ENCODE results near the gene MTPN.
A peak's percentile ranks its signal among the peaks of the same experiment; 100 is the strongest.

The MTPN gene

GRCh38 chr7:135950972-135951371, 26.2 kb downstream of the MTPN start:
- DNase-seq = no peak

GRCh38 chr7:135950429-135950828, 26.7 kb downstream of the MTPN start:
- DNase-seq = no peak

- no peak for DNase-seq
Measured at GRCh38 chr7:135946289-135947055, 30.7 kb downstream of the MTPN start.

GRCh38 chr7:135944753-135945152, 32.4 kb downstream of the MTPN start:
- DNase-seq = no peak

GRCh38 chr7:135943134-135943879, 33.9 kb downstream of the MTPN start:
- no peak for DNase-seq

- no peak for DNase-seq
Measured at GRCh38 chr7:135942614-135943013, 34.5 kb downstream of the MTPN start.

GRCh38 chr7:135940077-135941075, 36.8 kb downstream of the MTPN start:
- DNase-seq = no peak

- no peak for DNase-seq
Measured at GRCh38 chr7:135939261-135939812, 37.8 kb downstream of the MTPN start.

GRCh38 chr7:135938563-135938962, 38.6 kb downstream of the MTPN start:
- DNase-seq = no peak

GRCh38 chr7:135938086-135938485, 39.1 kb downstream of the MTPN start:
- no peak for DNase-seq

- DNase-seq = no peak
Measured at GRCh38 chr7:135936497-135937217, 40.5 kb downstream of the MTPN start.

- DNase-seq = no peak
Measured at GRCh38 chr7:135934651-135935050, 42.5 kb downstream of the MTPN start.

- DNase-seq = no peak
Measured at GRCh38 chr7:135933509-135934188, 43.5 kb downstream of the MTPN start.

- no peak for DNase-seq
Measured at GRCh38 chr7:135932131-135932530, 45.0 kb downstream of the MTPN start.

GRCh38 chr7:135930565-135931461, 46.3 kb downstream of the MTPN start:
- peak; percentile 70 for DNase-seq

GRCh38 chr7:135929722-135930141, 47.4 kb downstream of the MTPN start:
- DNase-seq = no peak

GRCh38 chr7:135929249-135929648, 47.9 kb downstream of the MTPN start:
- DNase-seq = no peak

- DNase-seq = no peak
Measured at GRCh38 chr7:135928136-135928535, 49.0 kb downstream of the MTPN start.

GRCh38 chr7:135925210-135925609, 51.9 kb downstream of the MTPN start:
- no peak for DNase-seq

GRCh38 chr7:135924302-135924701, 52.9 kb downstream of the MTPN start:
- no peak for DNase-seq
